ENCODE measurements around the gene NTM.

DNA sequence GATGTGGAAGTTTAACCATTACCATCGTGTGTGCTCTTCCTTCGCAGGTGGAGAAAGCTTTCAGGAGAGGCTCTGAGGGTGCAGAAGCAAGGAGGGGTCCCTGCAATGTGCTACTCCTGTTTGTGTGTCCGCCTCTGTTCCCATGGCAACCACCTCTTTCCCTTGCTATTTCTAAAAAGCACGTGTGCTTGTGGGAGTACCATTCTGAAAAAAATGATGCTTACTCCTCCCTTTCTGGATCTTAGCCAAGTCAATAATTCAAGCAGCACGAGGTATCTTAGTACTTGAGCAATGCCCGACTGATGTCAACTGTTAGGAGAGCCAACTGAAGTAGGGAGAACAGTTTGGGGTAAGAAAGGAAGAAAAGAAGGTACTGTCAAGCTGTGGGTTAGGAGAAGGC is 628.7 kb downstream of the NTM start:
- TF ChIP-seq, protein P1, sequence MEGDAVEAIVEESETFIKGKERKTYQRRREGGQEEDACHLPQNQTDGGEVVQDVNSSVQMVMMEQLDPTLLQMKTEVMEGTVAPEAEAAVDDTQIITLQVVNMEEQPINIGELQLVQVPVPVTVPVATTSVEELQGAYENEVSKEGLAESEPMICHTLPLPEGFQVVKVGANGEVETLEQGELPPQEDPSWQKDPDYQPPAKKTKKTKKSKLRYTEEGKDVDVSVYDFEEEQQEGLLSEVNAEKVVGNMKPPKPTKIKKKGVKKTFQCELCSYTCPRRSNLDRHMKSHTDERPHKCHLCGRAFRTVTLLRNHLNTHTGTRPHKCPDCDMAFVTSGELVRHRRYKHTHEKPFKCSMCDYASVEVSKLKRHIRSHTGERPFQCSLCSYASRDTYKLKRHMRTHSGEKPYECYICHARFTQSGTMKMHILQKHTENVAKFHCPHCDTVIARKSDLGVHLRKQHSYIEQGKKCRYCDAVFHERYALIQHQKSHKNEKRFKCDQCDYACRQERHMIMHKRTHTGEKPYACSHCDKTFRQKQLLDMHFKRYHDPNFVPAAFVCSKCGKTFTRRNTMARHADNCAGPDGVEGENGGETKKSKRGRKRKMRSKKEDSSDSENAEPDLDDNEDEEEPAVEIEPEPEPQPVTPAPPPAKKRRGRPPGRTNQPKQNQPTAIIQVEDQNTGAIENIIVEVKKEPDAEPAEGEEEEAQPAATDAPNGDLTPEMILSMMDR (IDR thresholded peaks at IDR 0.05; ENCODE audit: low read depth, low read length, poor library complexity, severe bottlenecking): no peak
- no peak for TF ChIP-seq EZH2phosphoT487 (IDR thresholded peaks at IDR 0.05; ENCODE audit: borderline replicate concordance, low read length)
